Upper lobe of left lung (tissue), 4 donors: ENCODE results near the gene CD82.
A peak's percentile ranks its signal among the peaks of the same experiment; 100 is the strongest.

Experiments used
- CTCF ChIP-seq, 6 experiments: fragments of 450-650 bp in 4 of 6; fragments of 200-600 bp in 2 of 6; sonication (generic) in 2 of 6; IDR thresholded peaks; one replicate each; pipeline ENCODE4 v1.5.1; 2016 to 2019; ENCODE audit warnings: antibody characterized with exemption in 6 of 6
- POLR2A ChIP-seq, 4 donors: fragments of 450-650 bp; IDR thresholded peaks; one replicate each; pipeline ENCODE4 v1.5.1; 2016 to 2017; ENCODE audit warnings: antibody characterized with exemption in 4 of 4, mild to moderate bottlenecking in 2 of 4
- POLR2AphosphoS5 ChIP-seq, 2 donors: sonication (generic); formaldehyde crosslinking; IDR thresholded peaks; one replicate each; pipeline ENCODE4 v1.5.1; 2017; ENCODE audit warnings: antibody characterized with exemption in 2 of 2

- no peak for TF ChIP-seq POLR2A (IDR thresholded peaks at IDR 0.05)
- TF ChIP-seq CTCF (IDR thresholded peaks at IDR 0.05) = no peak
- peak in 1 of 2 donors; percentile 76 for TF ChIP-seq POLR2AphosphoS5 (IDR thresholded peaks at IDR 0.05)
Observed at GRCh38 chr11:44659641-44660040, 94.2 kb downstream of the CD82 start.
